ENCODE results near the gene PPARD. TPM values are rescaled to one million over a fixed set of nuclear protein-coding genes. Genes with fewer than 3 reads are reported as not detected.

PPARD gene
- total and polyA plus RNA-seq, 2 of the 13 experiments (the other 11 are each of a cell fraction or from before 2014, with no cell fraction given), result 6.1 to 13.3 TPM

DNA sequence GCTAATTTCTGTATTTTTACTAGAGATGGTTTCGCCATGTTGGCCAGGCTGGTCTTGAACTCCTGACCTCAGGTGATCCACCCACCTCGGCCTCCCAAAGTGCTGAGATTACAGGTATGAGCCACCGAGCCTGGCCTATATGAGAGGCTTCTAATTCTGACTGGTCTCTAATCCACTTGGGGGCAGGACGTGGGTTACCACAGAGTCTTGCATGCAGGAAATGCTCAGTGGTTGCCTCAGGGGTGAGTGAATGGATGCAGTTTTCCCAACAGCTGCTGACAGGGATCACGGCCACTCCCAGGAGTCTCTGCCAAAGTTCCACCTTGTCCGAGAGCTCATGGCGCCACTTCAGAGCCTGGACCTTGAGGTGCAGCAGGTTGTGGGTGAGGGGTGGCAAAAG lies 103.3 kb downstream of the PPARD start:
- DNase-seq (ENCODE audit: low spot score) (no peak), FAIRE-seq (no peak), ATAC-seq (no peak)
- intact Hi-C loops (cut with micrococcal nuclease; ENCODE audit: unreplicated experiment), result no loop called here
- POLR2A ChIA-PET, result interaction anchor here (1.0 to 1.5 kb wide), 2 partner anchors 17 to 30 kb away, joined by 3 read pairs; no protein-coding TSS in a partner anchor
- Histone ChIP-seq H3K4me3 (replicated peaks in 1 of 3; ENCODE audit: insufficient read depth in 1 of 3, low read depth in 2 of 3, low read length in 3 of 3) (no peak overlapping the region), H3K27ac (ENCODE audit: extremely low read length, insufficient read depth, low read length) (no peak overlapping the region), H4K20me1 (ENCODE audit: insufficient read depth, low read length) (no peaks in the 10 kb centered on the region), H3K4me1 (ENCODE audit: insufficient read depth, low read length) (peaks cover 16% of the 10 kb centered on the region; the same call in 1 of the 2 replicates), H3K4me2 (ENCODE audit: low read depth, low read length) (no peak overlapping the region), H3K9me3 (ENCODE audit: low read length) (no peaks in the 10 kb centered on the region), H3K36me3 (replicated peaks in 1 of 2; ENCODE audit: control insufficient read depth in 1 of 2, insufficient read depth in 2 of 2, low read length in 2 of 2) (no peaks in the 10 kb centered on the region), H2AFZ (ENCODE audit: low read length) (no peak overlapping the region), H3K27me3 (ENCODE audit: control insufficient read depth in 1 of 2, insufficient read depth in 2 of 2, low read length in 2 of 2) (peaks cover 5 to 15% of the 10 kb centered on the region in 2 experiments; a peak in 2 of 5 replicates), H3K9ac (ENCODE audit: insufficient read depth, low read depth, low read length) (no peak overlapping the region), H3K79me2 (ENCODE audit: insufficient read depth, low read length) (no peaks in the 10 kb centered on the region)
- CTCF ChIA-PET (ENCODE audit: low intra/inter-chr PET ratio, low total read pairs), result no interaction called here
- no TSS peak for BruUV-seq (replicated peaks)
- in situ Hi-C loops (cut with HindIII; ENCODE audit: extremely low pct_ligation_motif_present, low pct_unique_long_range_greater_than_20kb), result no loop called here
- TF ChIP-seq ZKSCAN5 (CRISPR knock-in tag; IDR thresholded peaks at IDR 0.05), result no peak
- no peak for TF ChIP-seq SRF (IDR thresholded peaks at IDR 0.05; ENCODE audit: low read depth, low read length)
- TF ChIP-seq ZNF282 (IDR thresholded peaks at IDR 0.05; ENCODE audit: partially characterized antibody), result no peak
- no peak for TF ChIP-seq NFATC3 (CRISPR knock-in tag; IDR thresholded peaks at IDR 0.05)
- no peak for TF ChIP-seq U2AF2 (IDR thresholded peaks at IDR 0.05; ENCODE audit: low read depth, low read length)
- no peak for TF ChIP-seq AKAP8 (CRISPR knock-in tag; IDR thresholded peaks at IDR 0.05)
- TF ChIP-seq ZNF354B (CRISPR knock-in tag; IDR thresholded peaks at IDR 0.05), result no peak
- no peak for TF ChIP-seq ARID2 (CRISPR knock-in tag; IDR thresholded peaks at IDR 0.05; ENCODE audit: borderline replicate concordance)
- no peak for TF ChIP-seq SP5 (CRISPR knock-in tag; IDR thresholded peaks at IDR 0.05; ENCODE audit: borderline replicate concordance, low read depth)
- no peak for TF ChIP-seq CCDC6 (CRISPR knock-in tag; IDR thresholded peaks at IDR 0.05)
- 38% methylated on average over 7 of the region's 7 CpGs for WGBS (ENCODE audit: low lambda C conversion rate)

DNA sequence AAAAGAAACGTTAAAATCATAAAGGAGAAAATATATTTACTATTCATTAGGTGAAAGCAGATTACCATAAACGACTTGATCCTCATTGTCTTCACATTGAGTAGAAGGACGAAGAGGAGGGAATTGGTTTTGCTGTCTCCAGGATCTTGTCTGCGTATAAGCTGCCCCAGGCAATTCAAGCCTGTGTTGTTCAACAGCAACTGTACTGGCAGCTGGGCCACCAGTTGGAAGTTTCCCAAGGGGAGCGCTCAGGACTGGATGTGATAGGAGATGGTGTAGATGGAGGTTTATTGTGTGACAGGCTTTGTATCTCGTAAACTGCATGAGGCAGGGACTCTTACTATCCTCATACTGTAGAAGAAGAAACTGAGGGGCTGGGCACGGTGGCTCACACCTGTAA lies 105.8 kb downstream of the PPARD start:
- Histone ChIP-seq H3K4me1 (ENCODE audit: insufficient read depth, low read length) (peaks cover 33% of the 10 kb centered on the region), H3K4me2 (ENCODE audit: low read depth, low read length) (no peak overlapping the region), H3K4me3 (replicated peaks in 1 of 3; ENCODE audit: insufficient read depth in 1 of 3, low read depth in 2 of 3, low read length in 3 of 3) (no peak overlapping the region), H3K79me2 (ENCODE audit: insufficient read depth, low read length) (no peaks in the 10 kb centered on the region), H3K27ac (ENCODE audit: extremely low read length, insufficient read depth, low read length) (no peak overlapping the region), H4K20me1 (ENCODE audit: insufficient read depth, low read length) (no peaks in the 10 kb centered on the region), H3K27me3 (ENCODE audit: control insufficient read depth in 1 of 2, insufficient read depth in 2 of 2, low read length in 2 of 2) (peaks cover 7 to 25% of the 10 kb centered on the region in 2 experiments; a peak in 2 of 5 replicates), H3K9ac (ENCODE audit: insufficient read depth, low read depth, low read length) (no peak overlapping the region), H3K9me3 (ENCODE audit: low read length) (no peaks in the 10 kb centered on the region), H3K36me3 (replicated peaks in 1 of 2; ENCODE audit: control insufficient read depth in 1 of 2, insufficient read depth in 2 of 2, low read length in 2 of 2) (no peaks in the 10 kb centered on the region), H2AFZ (ENCODE audit: low read length) (no peak overlapping the region)
- POLR2A ChIA-PET, result no interaction called here
- DNase-seq (ENCODE audit: low spot score) (no peak), ATAC-seq (no peak), FAIRE-seq (no peak)
- intact Hi-C loops (cut with micrococcal nuclease; ENCODE audit: unreplicated experiment) (no loop called here), in situ Hi-C loops (cut with HindIII; ENCODE audit: extremely low pct_ligation_motif_present, low pct_unique_long_range_greater_than_20kb) (no loop called here)
- BruUV-seq (replicated peaks), result no TSS peak
- no peak for TF ChIP-seq ZBTB21 (CRISPR knock-in tag; IDR thresholded peaks at IDR 0.05)
- TF ChIP-seq HIVEP1 (CRISPR knock-in tag; IDR thresholded peaks at IDR 0.05), result no peak
- TF ChIP-seq ZSCAN31 (CRISPR knock-in tag; IDR thresholded peaks at IDR 0.05; ENCODE audit: low read depth), result no peak
- no peak for TF ChIP-seq NR2F2 (IDR thresholded peaks at IDR 0.05; ENCODE audit: borderline replicate concordance, low read depth)
- TF ChIP-seq ASH2L (IDR thresholded peaks at IDR 0.05; ENCODE audit: insufficient read length, low read depth, low read length), result no peak
- WGBS (ENCODE audit: low lambda C conversion rate), result 43% methylated on average over 7 of the region's 7 CpGs
- CTCF ChIA-PET (ENCODE audit: low intra/inter-chr PET ratio, low total read pairs), result interaction anchor here (0.7 to 5.1 kb wide), 4 partner anchors 20 to 107 kb away, joined by 3 to 87 read pairs (median 6); partner anchors contain the start of genes PPARD and RPL10A

All from HepG2 (cell line).